ENCODE data around the gene PTPN5. TPM values are rescaled to one million over a fixed set of nuclear protein-coding genes. Genes with fewer than 3 reads are reported as not detected.

Gene PTPN5
- total RNA-seq, 1 experiment from 2014 or later = 1.4 TPM

- Histone ChIP-seq H3K27me3 (ENCODE audit: insufficient read depth, low read length) (no peaks in the 10 kb centered on the region), H4K20me1 (ENCODE audit: control insufficient read depth, insufficient read depth, insufficient read length) (no peaks in the 10 kb centered on the region), H2BK15ac (ENCODE audit: low read depth, low read length) (no peak overlapping the region), H3K4me1 (ENCODE audit: insufficient read depth, low read length) (no peaks in the 10 kb centered on the region), H2BK120ac (ENCODE audit: low read depth, low read length, poor library complexity, severe bottlenecking) (no peak overlapping the region), H3K56ac (ENCODE audit: insufficient read length, low read depth, low read length) (no peak overlapping the region), H3K9me3 (ENCODE audit: control insufficient read depth, low read depth, low read length) (no peaks in the 10 kb centered on the region), H2AFZ (ENCODE audit: low read length) (no peak overlapping the region), H3K27ac (ENCODE audit: insufficient read length, low read depth, low read length) (no peak overlapping the region), H3K79me2 (ENCODE audit: insufficient read depth, low read length) (no peaks in the 10 kb centered on the region), H2BK20ac (ENCODE audit: low read depth, low read length, poor library complexity, severe bottlenecking) (no peak overlapping the region), H3K4me2 (ENCODE audit: insufficient read depth, insufficient read length, low read length) (no peak overlapping the region), H2BK5ac (ENCODE audit: insufficient read length, low read length) (no peak overlapping the region), H2BK12ac (ENCODE audit: insufficient read length, low read depth, low read length) (no peak overlapping the region), H3K14ac (ENCODE audit: insufficient read depth, low read length) (no peak overlapping the region), H3K23ac (ENCODE audit: insufficient read length, low read depth, low read length) (no peak overlapping the region), H3K9ac (ENCODE audit: extremely low read depth, insufficient read length, low read length) (no peak overlapping the region), H2AK5ac (ENCODE audit: insufficient read length, low read length) (no peak overlapping the region), H3K79me1 (ENCODE audit: insufficient read depth, low read depth, low read length, poor library complexity, severe bottlenecking) (no peaks in the 10 kb centered on the region), H4K5ac (ENCODE audit: insufficient read length, low read depth, low read length) (no peak overlapping the region), H3K18ac (ENCODE audit: insufficient read length, low read depth, low read length) (no peak overlapping the region), H3T11ph (ENCODE audit: low read length) (no peak overlapping the region), H3K23me2 (ENCODE audit: insufficient read length, low read depth, low read length, poor library complexity, severe bottlenecking) (no peaks in the 10 kb centered on the region), H4K8ac (replicated peaks; ENCODE audit: insufficient read length, low read depth, low read length) (no peak overlapping the region), H4K91ac (ENCODE audit: insufficient read length, low read depth, low read length) (no peak overlapping the region), H3K4ac (ENCODE audit: low read depth, low read length) (no peak overlapping the region)
- Mint-ChIP-seq H3K27ac (no peak overlapping the region), H3K27me3 (ENCODE audit: low read depth) (peaks cover 5% of the 10 kb centered on the region), H3K4me1 (peaks cover 4 to 5% of the 10 kb centered on the region in 2 experiments), H3K36me3 (ENCODE audit: insufficient read depth in 1 of 3, low read depth in 3 of 3) (no peaks in the 10 kb centered on the region; a peak in 1 of 7 replicates), H3K4me3 (no peak overlapping the region), H3K9me3 (no peaks in the 10 kb centered on the region; a peak in 1 of 5 replicates)
- no CpG with 5 or more reads among the region's 10 CpGs for WGBS (ENCODE audit: extremely low coverage, insufficient read length, low lambda C conversion rate)
- peak; percentile 43; the same call in 2 of the 3 replicates for TF ChIP-seq CTCF (conservative IDR thresholded peaks at IDR 0.05)
- DNase-seq = peak; percentile 67
These were observed 54.9 kb downstream of the PTPN5 start for GRCh38 chr11:18736590-18737148.

Data from H9 (cell line).